K562 (cell line): Measurements from ENCODE around the gene ACBD5. TPM values are rescaled to one million over a fixed set of nuclear protein-coding genes. Genes with fewer than 3 reads are reported as not detected.

Experiments
- ATF7 ChIP-seq: fragments of 450-650 bp; IDR thresholded peaks from 2 replicates; pipeline ENCODE4 v1.7.1; 2014; ENCODE audit warnings: mild to moderate bottlenecking, moderate library complexity
- BHLHE40 ChIP-seq: IDR thresholded peaks from 2 replicates; pipeline ENCODE4 v1.6.1; 2011; ENCODE audit warnings: low read length, improper control_type of control experiment
- CBX3 ChIP-seq, 2 experiments: IDR thresholded peaks; 1 replicate in 1 of 2; 2 replicates in 1 of 2; pipeline ENCODE4 v1.6.1; 2012; ENCODE audit warnings: inconsistent platforms in 2 of 2, low read length in 2 of 2, borderline replicate concordance in 1 of 2, control low read depth in 1 of 2
- CHD2 ChIP-seq: IDR thresholded peaks from 2 replicates; pipeline ENCODE4 v1.6.1; 2011; ENCODE audit warnings: low read depth, low read length
- CXXC5 ChIP-seq: fragments of 250-450 bp; sonication (Bioruptor Pico); IDR thresholded peaks from 2 replicates; pipeline ENCODE4 v1.8.0; 2022; ENCODE audit warnings: inconsistent platforms, mild to moderate bottlenecking, moderate library complexity
- ELF4 ChIP-seq: fragments of 450-650 bp; formaldehyde crosslinking; IDR thresholded peaks from 2 replicates; pipeline ENCODE4 v1.4.0; 2022; ENCODE audit warnings: missing genetic modification characterization
- HDAC6 ChIP-seq: IDR thresholded peaks from 2 replicates; pipeline ENCODE4 v1.6.1; 2012; ENCODE audit warnings: low read depth, mild to moderate bottlenecking, control low read depth, inconsistent platforms, low read length, moderate library complexity
- HNRNPUL1 ChIP-seq: fragments of 200-400 bp; formaldehyde crosslinking; IDR thresholded peaks from 2 replicates; pipeline ENCODE4 v1.6.1; 2017; ENCODE audit warnings: low read length
- ILF3 ChIP-seq: fragments of 450-650 bp; IDR thresholded peaks from 2 replicates; pipeline ENCODE4 v1.6.1; 2018; ENCODE audit warnings: antibody characterized with exemption, mild to moderate bottlenecking, moderate library complexity, borderline replicate concordance
- JUN ChIP-seq, 2 experiments: sonication (generic) in 1 of 2; formaldehyde crosslinking in 1 of 2; IDR thresholded peaks; 2 replicates each; pipeline versions ENCODE4 v1.6.1 to v1.8.0; 2012 to 2022; ENCODE audit warnings: borderline replicate concordance in 2 of 2, mild to moderate bottlenecking in 2 of 2, improper control_type of control experiment in 1 of 2, low read depth in 1 of 2, low read length in 1 of 2, missing genetic modification reagents in 1 of 2
- JUNB ChIP-seq: fragments of 450-650 bp; formaldehyde crosslinking; conservative IDR thresholded peaks from 2 replicates; pipeline ENCODE4 v1.4.0; 2020; ENCODE audit warnings: mild to moderate bottlenecking
- KAT2B ChIP-seq: IDR thresholded peaks from one replicate; pipeline ENCODE4 v1.6.1; 2012; ENCODE audit warnings: low read depth, mild to moderate bottlenecking, control low read depth, inconsistent platforms, low read length, moderate library complexity
- NFXL1 ChIP-seq: fragments of 450-650 bp; formaldehyde crosslinking; IDR thresholded peaks from 2 replicates; pipeline ENCODE4 v1.4.0; 2021; ENCODE audit warnings: mild to moderate bottlenecking
- POLR2AphosphoS2 ChIP-seq: IDR thresholded peaks from 2 replicates; pipeline ENCODE4 v1.6.1; 2012; ENCODE audit warnings: low read length, improper control_type of control experiment
- TAL1 ChIP-seq: fragments of 450-650 bp; IDR thresholded peaks from 2 replicates; pipeline ENCODE4 v1.6.1; 2016; ENCODE audit warnings: mild to moderate bottlenecking
- XRCC5 ChIP-seq: fragments of 200-400 bp; formaldehyde crosslinking; IDR thresholded peaks from 2 replicates; pipeline ENCODE4 v1.6.1; 2017; ENCODE audit warnings: low read depth, mild to moderate bottlenecking, low read length
- ZBTB43 ChIP-seq: sonication (generic); formaldehyde crosslinking; IDR thresholded peaks from 2 replicates; pipeline ENCODE4 v1.8.0; 2023; ENCODE audit warnings: mild to moderate bottlenecking, missing genetic modification reagents
- ZNF165 ChIP-seq: fragments of 250-450 bp; sonication (Bioruptor Pico); IDR thresholded peaks from 2 replicates; pipeline ENCODE4 v1.4.0; 2020; ENCODE audit warnings: borderline replicate concordance
- ZNF586 ChIP-seq: fragments of 450-650 bp; formaldehyde crosslinking; conservative IDR thresholded peaks from 2 replicates; pipeline ENCODE4 v1.4.0; 2020; ENCODE audit warnings: mild to moderate bottlenecking, moderate library complexity
- polyA plus RNA-seq, 8 experiments: library from polyadenylated mRNA; depleted of rRNA in 4 of 8; stranded (reverse) in 5 of 8; unstranded in 3 of 8; fragments of >200 nt; fragmentation: Nextera tagmentation in 2 of 8; fragmentation: Illumina TruSeq in 1 of 8; extraction: Ambion mirVana in 2 of 8; extraction: Trizol in 1 of 8; gene quantifications; 2 replicates each; pipeline versions ENCODE4 v1.2.1 to v1.2.3, GENCODE V29; 2011 to 2014; ENCODE audit warnings: inconsistent platforms in 1 of 8, missing spikeins in 1 of 8
- total RNA-seq, 7 experiments: library from RNA; depleted of rRNA in 6 of 7; stranded (reverse); fragments of >200 nt in 6 of 7; fragmentation: Illumina TruSeq in 2 of 7; extraction: Trizol in 2 of 7; gene quantifications; 2 replicates each; pipeline versions ENCODE4 v1.2.1 to v1.2.3, GENCODE V29; 2011 to 2021; ENCODE audit warnings: low replicate concordance in 1 of 7
- TF ChIP-seq, protein P1 (sequence below): fragments of 450-650 bp; formaldehyde crosslinking; IDR thresholded peaks from 2 replicates; pipeline ENCODE4 v1.4.0; 2022; ENCODE audit warnings: missing genetic modification characterization
- TF ChIP-seq, protein P2 (sequence below): sonication (generic); formaldehyde crosslinking; IDR thresholded peaks from 2 replicates; pipeline ENCODE4 v1.8.0; 2023; ENCODE audit warnings: missing genetic modification reagents, mild to moderate bottlenecking, borderline replicate concordance

The ACBD5 gene
- total and polyA plus RNA-seq, 9 of the 15 experiments (the other 6 are each of a cell fraction or from before 2014, with no cell fraction given) = 1.5 to 10.3 (median 7.8) TPM

DNA sequence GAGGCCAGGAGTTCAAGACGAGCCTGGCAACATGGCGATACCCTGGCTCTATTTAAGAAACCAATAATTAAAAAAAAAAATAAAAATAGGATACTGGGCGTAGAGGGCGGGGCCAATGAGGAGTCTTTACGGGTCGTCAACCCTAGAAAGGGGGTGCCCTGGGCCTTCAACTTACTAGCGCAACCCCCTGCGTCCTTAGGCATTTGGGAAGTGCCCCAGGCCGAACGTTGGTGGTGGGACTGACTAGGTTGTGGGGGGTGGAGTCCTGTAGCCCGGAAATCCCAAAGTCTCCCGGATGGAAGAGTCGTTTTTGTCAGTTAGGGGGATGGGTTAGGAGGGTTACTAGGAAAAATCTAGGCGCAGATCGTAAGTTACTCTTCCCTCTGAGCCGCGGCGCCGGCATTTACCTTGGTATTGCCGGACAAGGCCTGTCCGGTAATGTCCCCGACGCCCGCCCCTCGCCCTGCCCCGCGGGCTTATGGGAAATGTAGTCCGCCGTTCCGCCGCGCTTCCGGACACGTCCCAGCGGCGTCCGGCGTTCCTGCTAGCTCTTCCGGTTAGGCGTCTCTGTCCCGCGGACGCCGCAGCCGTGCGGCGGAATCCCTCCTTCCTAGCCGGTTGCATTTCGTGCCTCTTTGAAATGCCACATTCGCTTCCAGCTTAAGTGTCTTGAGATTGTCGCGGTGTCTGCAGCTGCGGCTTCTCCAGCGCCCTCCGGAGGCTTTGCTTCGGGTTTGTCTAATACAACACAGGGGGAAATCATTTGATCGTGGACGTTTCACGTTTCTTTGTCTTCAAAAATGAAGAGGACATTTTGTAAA lies 1.3 kb upstream of the ACBD5 start (continued):
- TF ChIP-seq ZNF586 (CRISPR knock-in tag) = no peak
- no peak for TF ChIP-seq CHD2
- TF ChIP-seq CBX3 (IDR thresholded peaks at IDR 0.05; ENCODE audit: borderline replicate concordance in 1 of 2, low read length in 2 of 2) = peak in 1 of 2 experiments; percentile 74; a peak in 1 of 3 replicates
- peak; percentile 62 for TF ChIP-seq BHLHE40
- TF ChIP-seq ATF7 = peak; percentile 73
- TF ChIP-seq ILF3 = no peak
- no peak for TF ChIP-seq TAL1
- TF ChIP-seq, protein P1, sequence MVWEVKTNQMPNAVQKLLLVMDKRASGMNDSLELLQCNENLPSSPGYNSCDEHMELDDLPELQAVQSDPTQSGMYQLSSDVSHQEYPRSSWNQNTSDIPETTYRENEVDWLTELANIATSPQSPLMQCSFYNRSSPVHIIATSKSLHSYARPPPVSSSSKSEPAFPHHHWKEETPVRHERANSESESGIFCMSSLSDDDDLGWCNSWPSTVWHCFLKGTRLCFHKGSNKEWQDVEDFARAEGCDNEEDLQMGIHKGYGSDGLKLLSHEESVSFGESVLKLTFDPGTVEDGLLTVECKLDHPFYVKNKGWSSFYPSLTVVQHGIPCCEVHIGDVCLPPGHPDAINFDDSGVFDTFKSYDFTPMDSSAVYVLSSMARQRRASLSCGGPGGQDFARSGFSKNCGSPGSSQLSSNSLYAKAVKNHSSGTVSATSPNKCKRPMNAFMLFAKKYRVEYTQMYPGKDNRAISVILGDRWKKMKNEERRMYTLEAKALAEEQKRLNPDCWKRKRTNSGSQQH = no peak
- TF ChIP-seq POLR2AphosphoS2 = no peak
- TF ChIP-seq NFXL1 (CRISPR knock-in tag) = no peak
- TF ChIP-seq, protein P2, sequence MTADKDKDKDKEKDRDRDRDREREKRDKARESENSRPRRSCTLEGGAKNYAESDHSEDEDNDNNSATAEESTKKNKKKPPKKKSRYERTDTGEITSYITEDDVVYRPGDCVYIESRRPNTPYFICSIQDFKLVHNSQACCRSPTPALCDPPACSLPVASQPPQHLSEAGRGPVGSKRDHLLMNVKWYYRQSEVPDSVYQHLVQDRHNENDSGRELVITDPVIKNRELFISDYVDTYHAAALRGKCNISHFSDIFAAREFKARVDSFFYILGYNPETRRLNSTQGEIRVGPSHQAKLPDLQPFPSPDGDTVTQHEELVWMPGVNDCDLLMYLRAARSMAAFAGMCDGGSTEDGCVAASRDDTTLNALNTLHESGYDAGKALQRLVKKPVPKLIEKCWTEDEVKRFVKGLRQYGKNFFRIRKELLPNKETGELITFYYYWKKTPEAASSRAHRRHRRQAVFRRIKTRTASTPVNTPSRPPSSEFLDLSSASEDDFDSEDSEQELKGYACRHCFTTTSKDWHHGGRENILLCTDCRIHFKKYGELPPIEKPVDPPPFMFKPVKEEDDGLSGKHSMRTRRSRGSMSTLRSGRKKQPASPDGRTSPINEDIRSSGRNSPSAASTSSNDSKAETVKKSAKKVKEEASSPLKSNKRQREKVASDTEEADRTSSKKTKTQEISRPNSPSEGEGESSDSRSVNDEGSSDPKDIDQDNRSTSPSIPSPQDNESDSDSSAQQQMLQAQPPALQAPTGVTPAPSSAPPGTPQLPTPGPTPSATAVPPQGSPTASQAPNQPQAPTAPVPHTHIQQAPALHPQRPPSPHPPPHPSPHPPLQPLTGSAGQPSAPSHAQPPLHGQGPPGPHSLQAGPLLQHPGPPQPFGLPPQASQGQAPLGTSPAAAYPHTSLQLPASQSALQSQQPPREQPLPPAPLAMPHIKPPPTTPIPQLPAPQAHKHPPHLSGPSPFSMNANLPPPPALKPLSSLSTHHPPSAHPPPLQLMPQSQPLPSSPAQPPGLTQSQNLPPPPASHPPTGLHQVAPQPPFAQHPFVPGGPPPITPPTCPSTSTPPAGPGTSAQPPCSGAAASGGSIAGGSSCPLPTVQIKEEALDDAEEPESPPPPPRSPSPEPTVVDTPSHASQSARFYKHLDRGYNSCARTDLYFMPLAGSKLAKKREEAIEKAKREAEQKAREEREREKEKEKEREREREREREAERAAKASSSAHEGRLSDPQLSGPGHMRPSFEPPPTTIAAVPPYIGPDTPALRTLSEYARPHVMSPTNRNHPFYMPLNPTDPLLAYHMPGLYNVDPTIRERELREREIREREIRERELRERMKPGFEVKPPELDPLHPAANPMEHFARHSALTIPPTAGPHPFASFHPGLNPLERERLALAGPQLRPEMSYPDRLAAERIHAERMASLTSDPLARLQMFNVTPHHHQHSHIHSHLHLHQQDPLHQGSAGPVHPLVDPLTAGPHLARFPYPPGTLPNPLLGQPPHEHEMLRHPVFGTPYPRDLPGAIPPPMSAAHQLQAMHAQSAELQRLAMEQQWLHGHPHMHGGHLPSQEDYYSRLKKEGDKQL (CRISPR knock-in tag) = no peak
- TF ChIP-seq HDAC6 = no peak
- TF ChIP-seq ZNF165 (CRISPR knock-in tag) = no peak
- TF ChIP-seq CXXC5 = peak; percentile 94
- no peak for TF ChIP-seq ZBTB43 (CRISPR knock-in tag)
- no peak for TF ChIP-seq XRCC5
- TF ChIP-seq JUN (IDR thresholded peaks at IDR 0.05; ENCODE audit: borderline replicate concordance, low read depth, low read length) = no peak
- no peak for TF ChIP-seq JUN (CRISPR knock-in tag; IDR thresholded peaks at IDR 0.05; ENCODE audit: borderline replicate concordance)
- no peak for TF ChIP-seq JUNB (CRISPR knock-in tag)
- TF ChIP-seq ELF4 = 0 out of 2 replicates have a peak, but pooled peaks have one; percentile 42
- no peak for TF ChIP-seq HNRNPUL1
- no peak for TF ChIP-seq KAT2B
